ENCODE results near the gene ELOVL6. TPM values are rescaled to one million over a fixed set of nuclear protein-coding genes. Genes with fewer than 3 reads are reported as not detected.

Gene ELOVL6
- total RNA-seq, 1 experiment from 2014 or later, result 38.7 TPM

GRCh38 chr4:110229266-110229665 lies 30.9 kb upstream of the ELOVL6 start:
- Histone ChIP-seq H4K20me1 (ENCODE audit: insufficient read depth) (no peaks in the 10 kb centered on the region), H3K9me2 (ENCODE audit: insufficient read depth) (no peaks in the 10 kb centered on the region), H3K79me2 (ENCODE audit: insufficient read depth, low read length) (no peaks in the 10 kb centered on the region), H3K36me3 (ENCODE audit: control insufficient read depth in 1 of 2, insufficient read depth in 2 of 2, low read length in 2 of 2) (no peaks in the 10 kb centered on the region), H3K9me3 (ENCODE audit: control insufficient read depth in 1 of 2, insufficient read depth in 1 of 2, low read depth in 1 of 2, low read length in 2 of 2) (no peaks in the 10 kb centered on the region), H3K4me3 (replicated peaks in 1 of 2; ENCODE audit: low read depth in 1 of 2, low read length in 2 of 2) (no peak overlapping the region), H3K4me1 (ENCODE audit: control insufficient read depth in 1 of 2, insufficient read depth in 2 of 2, low read length in 2 of 2) (no peaks in the 10 kb centered on the region), H3K4me2 (ENCODE audit: low read length) (no peak overlapping the region), H2AFZ (ENCODE audit: low read depth, low read length, poor library complexity, severe bottlenecking) (no peak overlapping the region), H3K27ac (ENCODE audit: low read depth, low read length) (no peak overlapping the region), H3K9ac (ENCODE audit: low read length) (no peak overlapping the region), H3K27me3 (ENCODE audit: insufficient read depth, low read length) (no peaks in the 10 kb centered on the region)
- intact Hi-C loops (cut with micrococcal nuclease), result no loop called here
- ATAC-seq (no peak), DNase-seq (ENCODE audit: low read depth, low spot score) (no peak)
- ChIA-PET RAD21 (ENCODE audit: low non-redundant PET in 1 of 2, low total read pairs in 2 of 2, uncharacterized antibody in 2 of 2, unreplicated experiment in 2 of 2) (no interaction called here), CTCF (no interaction called here), POLR2A (no interaction called here)
- no peak for TF ChIP-seq SIN3A (IDR thresholded peaks at IDR 0.05; ENCODE audit: low read depth)
- TF ChIP-seq FOSL1 (IDR thresholded peaks at IDR 0.05; ENCODE audit: low read depth), result no peak
- TF ChIP-seq ZBTB33 (IDR thresholded peaks at IDR 0.05; ENCODE audit: extremely low read depth, insufficient replicate concordance, low read length), result no peak
- TF ChIP-seq ZFX (IDR thresholded peaks at IDR 0.05), result no peak
- TF ChIP-seq TCF7L2 (IDR thresholded peaks at IDR 0.05; ENCODE audit: borderline replicate concordance, extremely low read depth, insufficient read depth, insufficient read length), result no peak
- no peak for TF ChIP-seq EGR1 (IDR thresholded peaks at IDR 0.05; ENCODE audit: low read depth)
- BruUV-seq (replicated peaks), result no TSS peak

- DNase-seq (ENCODE audit: low read depth, low spot score) (no peak), ATAC-seq (no peak)
- no peak overlapping the region for H3K4me3 ChIP-seq (replicated peaks in 1 of 2; ENCODE audit: low read depth in 1 of 2, low read length in 2 of 2)
- H3K4me2 ChIP-seq (ENCODE audit: low read length), result no peak overlapping the region
- POLR2A ChIA-PET, result no interaction called here
- no peaks in the 10 kb centered on the region for H4K20me1 ChIP-seq (ENCODE audit: insufficient read depth)
- no peaks in the 10 kb centered on the region for H3K4me1 ChIP-seq (ENCODE audit: control insufficient read depth in 1 of 2, insufficient read depth in 2 of 2, low read length in 2 of 2)
- no TSS peak for BruUV-seq (replicated peaks)
- no peaks in the 10 kb centered on the region for H3K79me2 ChIP-seq (ENCODE audit: insufficient read depth, low read length)
- H3K9me3 ChIP-seq (ENCODE audit: control insufficient read depth in 1 of 2, insufficient read depth in 1 of 2, low read depth in 1 of 2, low read length in 2 of 2), result no peaks in the 10 kb centered on the region
- no peak overlapping the region for H3K27ac ChIP-seq (ENCODE audit: low read depth, low read length)
- RAD21 ChIA-PET (ENCODE audit: low non-redundant PET in 1 of 2, low total read pairs in 2 of 2, uncharacterized antibody in 2 of 2, unreplicated experiment in 2 of 2), result no interaction called here
- intact Hi-C loops (cut with micrococcal nuclease), result no loop called here
- no peak for TF ChIP-seq POLR2A (IDR thresholded peaks at IDR 0.05; ENCODE audit: borderline replicate concordance, extremely low read depth, insufficient read depth, insufficient read length)
- no peak for TF ChIP-seq RAD21 (IDR thresholded peaks at IDR 0.05; ENCODE audit: low read depth)
- TF ChIP-seq SRF (IDR thresholded peaks at IDR 0.05; ENCODE audit: low read depth), result no peak
- TF ChIP-seq ZBTB33 (IDR thresholded peaks at IDR 0.05; ENCODE audit: extremely low read depth, insufficient replicate concordance, low read length), result no peak
- no peak for TF ChIP-seq ATF3 (IDR thresholded peaks at IDR 0.05)
- no peak for TF ChIP-seq POLR2AphosphoS5 (IDR thresholded peaks at IDR 0.05; ENCODE audit: low read depth, low read length)
- no peak for TF ChIP-seq ELF1 (IDR thresholded peaks at IDR 0.05; ENCODE audit: borderline replicate concordance, low read depth)
- TF ChIP-seq EZH2 (IDR thresholded peaks at IDR 0.05), result no peak
- TF ChIP-seq MAX (IDR thresholded peaks at IDR 0.05), result no peak
- TF ChIP-seq EZH2phosphoT487 (IDR thresholded peaks at IDR 0.05; ENCODE audit: borderline replicate concordance), result no peak
- TF ChIP-seq SP1 (IDR thresholded peaks at IDR 0.05; ENCODE audit: low read depth), result no peak
- TF ChIP-seq FOSL1 (IDR thresholded peaks at IDR 0.05; ENCODE audit: low read depth), result no peak
- no peak overlapping the region for H2AFZ ChIP-seq (ENCODE audit: low read depth, low read length, poor library complexity, severe bottlenecking)
- no peak overlapping the region for H3K9ac ChIP-seq (ENCODE audit: low read length)
- no peaks in the 10 kb centered on the region for H3K27me3 ChIP-seq (ENCODE audit: insufficient read depth, low read length)
- no peaks in the 10 kb centered on the region for H3K36me3 ChIP-seq (ENCODE audit: control insufficient read depth in 1 of 2, insufficient read depth in 2 of 2, low read length in 2 of 2)
- CTCF ChIA-PET, result interaction anchor here (1.4 kb wide), 1 partner anchor 13 kb away, joined by 4 read pairs; no protein-coding TSS in a partner anchor
- H3K9me2 ChIP-seq (ENCODE audit: insufficient read depth), result no peaks in the 10 kb centered on the region
Measured at GRCh38 chr4:110224812-110225211, 26.4 kb upstream of the ELOVL6 start.
